Osteocyte (in vitro differentiated cells): Measurements from ENCODE around the gene GRB10. TPM values are rescaled to one million over a fixed set of nuclear protein-coding genes. Genes with fewer than 3 reads are reported as not detected.

Source experiments
- DNase-seq: peaks from one replicate; pipeline ENCODE4 v3.0.0; 2021; ENCODE audit warnings: mixed read lengths; ENCODE audit not compliant: unreplicated experiment; ENCODE audit errors: extremely low spot score
- H3K27ac Mint-ChIP-seq: one replicate; pipeline ENCODE4 v1.8.0; 2021; ENCODE audit warnings: mild to moderate bottlenecking, mixed read lengths; ENCODE audit not compliant: unreplicated experiment
- H3K27me3 Mint-ChIP-seq: one replicate; pipeline ENCODE4 v1.8.0; 2021; ENCODE audit warnings: mixed read lengths; ENCODE audit not compliant: unreplicated experiment
- H3K36me3 Mint-ChIP-seq: one replicate; pipeline ENCODE4 v1.8.0; 2021; ENCODE audit warnings: mixed read lengths; ENCODE audit not compliant: unreplicated experiment
- H3K4me1 Mint-ChIP-seq: one replicate; pipeline ENCODE4 v1.8.0; 2021; ENCODE audit warnings: mixed read lengths; ENCODE audit not compliant: unreplicated experiment
- H3K4me3 Mint-ChIP-seq: one replicate; pipeline ENCODE4 v1.8.0; 2021; ENCODE audit warnings: mild to moderate bottlenecking, moderate library complexity, mixed read lengths; ENCODE audit not compliant: unreplicated experiment
- H3K9me3 Mint-ChIP-seq: one replicate; pipeline ENCODE4 v1.8.0; 2021; ENCODE audit warnings: mixed read lengths; ENCODE audit not compliant: unreplicated experiment
- total RNA-seq: library from RNA; stranded (reverse); gene quantifications from 2 replicates; pipeline ENCODE4 v1.2.1, GENCODE V29; 2021
- TF ChIP-seq, protein P1 (sequence below): fragments of 200-600 bp; sonication (generic); IDR thresholded peaks from 2 replicates; pipeline ENCODE4 v1.5.0; 2021; ENCODE audit warnings: antibody characterized with exemption, mild to moderate bottlenecking, moderate library complexity

The GRB10 gene
- total RNA-seq, 1 donor from 2014 or later: 51.3 TPM

DNA sequence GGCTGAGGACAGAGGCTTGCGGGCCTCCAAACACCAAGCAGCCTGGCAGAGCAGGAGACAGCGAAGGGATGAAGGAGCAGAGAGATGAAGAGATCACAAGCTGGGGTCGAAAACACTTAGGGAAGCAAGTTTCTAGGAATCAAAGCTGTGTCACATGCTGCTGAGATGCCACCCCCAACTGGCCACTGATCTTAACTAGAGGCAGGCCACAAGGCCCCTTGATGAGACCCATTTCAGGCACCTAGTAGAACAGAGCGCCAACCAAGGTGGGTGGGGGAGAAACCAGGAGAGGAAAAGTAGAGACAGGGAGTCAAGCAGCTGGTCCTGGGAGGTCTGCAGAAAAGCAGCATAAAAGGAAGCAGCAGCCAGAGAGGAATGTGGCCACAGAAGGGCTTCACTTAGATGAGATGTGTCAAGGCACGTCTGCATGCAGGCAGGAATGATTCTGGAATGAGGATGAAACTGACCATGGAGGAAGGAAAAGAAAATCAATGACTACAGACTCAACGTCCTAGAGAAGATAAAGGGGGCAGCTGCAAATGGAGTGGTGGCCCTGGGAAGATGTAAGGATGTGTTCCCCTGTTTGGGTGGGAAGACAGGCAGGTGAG is 132.5 kb downstream of the GRB10 start:
- Mint-ChIP-seq H3K4me3 (no peak overlapping the region), H3K27ac (no peak overlapping the region), H3K36me3 (peaks cover 26% of the 10 kb centered on the region), H3K27me3 (no peaks in the 10 kb centered on the region), H3K4me1 (peaks cover 19% of the 10 kb centered on the region), H3K9me3 (no peaks in the 10 kb centered on the region)
- TF ChIP-seq, protein P1, sequence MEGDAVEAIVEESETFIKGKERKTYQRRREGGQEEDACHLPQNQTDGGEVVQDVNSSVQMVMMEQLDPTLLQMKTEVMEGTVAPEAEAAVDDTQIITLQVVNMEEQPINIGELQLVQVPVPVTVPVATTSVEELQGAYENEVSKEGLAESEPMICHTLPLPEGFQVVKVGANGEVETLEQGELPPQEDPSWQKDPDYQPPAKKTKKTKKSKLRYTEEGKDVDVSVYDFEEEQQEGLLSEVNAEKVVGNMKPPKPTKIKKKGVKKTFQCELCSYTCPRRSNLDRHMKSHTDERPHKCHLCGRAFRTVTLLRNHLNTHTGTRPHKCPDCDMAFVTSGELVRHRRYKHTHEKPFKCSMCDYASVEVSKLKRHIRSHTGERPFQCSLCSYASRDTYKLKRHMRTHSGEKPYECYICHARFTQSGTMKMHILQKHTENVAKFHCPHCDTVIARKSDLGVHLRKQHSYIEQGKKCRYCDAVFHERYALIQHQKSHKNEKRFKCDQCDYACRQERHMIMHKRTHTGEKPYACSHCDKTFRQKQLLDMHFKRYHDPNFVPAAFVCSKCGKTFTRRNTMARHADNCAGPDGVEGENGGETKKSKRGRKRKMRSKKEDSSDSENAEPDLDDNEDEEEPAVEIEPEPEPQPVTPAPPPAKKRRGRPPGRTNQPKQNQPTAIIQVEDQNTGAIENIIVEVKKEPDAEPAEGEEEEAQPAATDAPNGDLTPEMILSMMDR: no peak
- no peak for DNase-seq

DNA sequence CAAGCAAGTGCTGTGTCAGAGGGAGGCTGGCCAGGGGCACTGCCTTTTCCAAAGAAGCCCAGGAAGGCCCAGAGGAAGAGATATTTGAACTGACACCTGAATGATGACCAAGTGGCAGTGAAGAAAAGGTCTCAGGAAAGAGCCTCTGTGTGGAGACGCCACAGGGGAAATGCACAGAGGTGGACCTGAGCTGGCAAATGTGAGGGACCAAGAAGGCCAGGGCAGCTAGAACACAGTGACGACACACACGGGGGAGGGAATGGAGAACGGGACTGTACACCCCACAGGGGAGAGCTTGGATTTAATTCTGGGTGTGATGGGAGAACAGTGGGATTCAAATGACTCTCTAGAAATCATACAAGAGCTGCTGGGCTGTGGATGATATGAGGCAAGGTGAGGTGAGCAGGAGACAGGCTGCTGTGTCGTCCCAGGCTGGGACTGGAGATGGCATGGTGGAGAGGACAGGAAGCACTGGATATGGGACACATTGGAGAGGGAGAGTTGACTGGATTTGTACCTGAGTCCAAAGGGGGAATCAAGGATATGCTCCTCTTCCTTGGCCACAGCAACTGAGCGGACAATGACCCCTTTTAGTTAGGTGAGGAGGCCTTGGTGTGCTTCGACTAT is 133.3 kb downstream of the GRB10 start:
- TF ChIP-seq, protein P1: no peak
- Mint-ChIP-seq H3K36me3 (peaks cover 26% of the 10 kb centered on the region), H3K27ac (no peak overlapping the region), H3K27me3 (no peaks in the 10 kb centered on the region), H3K4me1 (peaks cover 20% of the 10 kb centered on the region), H3K4me3 (no peak overlapping the region), H3K9me3 (no peaks in the 10 kb centered on the region)
- DNase-seq: peak; percentile 73

DNA sequence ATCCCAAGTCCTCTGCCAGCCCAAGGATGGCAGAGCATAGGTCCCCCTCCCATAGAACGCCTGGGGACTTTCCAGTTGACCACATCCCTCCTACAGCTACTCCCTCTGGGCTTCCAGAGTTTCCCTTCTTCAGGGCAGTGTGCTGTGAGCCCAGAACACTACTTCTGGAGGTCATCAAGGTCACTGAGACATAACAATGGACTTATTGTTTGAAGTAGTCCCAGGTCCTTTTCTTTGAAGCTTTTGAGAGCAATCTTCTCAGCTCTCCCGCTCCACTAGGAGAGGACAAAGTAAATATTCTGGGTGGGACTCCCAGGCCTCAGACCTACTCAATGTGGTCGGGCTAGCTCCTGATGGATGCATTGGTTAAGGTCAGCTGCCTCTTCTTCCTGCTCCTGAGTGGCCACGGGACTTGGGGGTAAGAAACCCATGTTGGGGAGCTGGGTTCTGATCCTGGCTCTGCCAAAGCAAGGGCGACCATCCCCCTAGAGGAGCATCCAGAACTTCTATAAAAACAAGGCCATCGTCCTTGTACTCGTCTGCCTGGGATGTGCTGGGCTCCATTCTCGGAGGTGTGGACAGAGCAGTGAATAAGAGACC is 134.0 kb downstream of the GRB10 start:
- DNase-seq: no peak
- Mint-ChIP-seq H3K27ac (no peak overlapping the region), H3K4me3 (no peak overlapping the region), H3K36me3 (peaks cover 26% of the 10 kb centered on the region), H3K9me3 (no peaks in the 10 kb centered on the region), H3K27me3 (no peaks in the 10 kb centered on the region), H3K4me1 (peaks cover 17% of the 10 kb centered on the region)
- TF ChIP-seq, protein P1: no peak

GRCh38 chr7:50648076-50648475 is 134.6 kb downstream of the GRB10 start:
- H3K27me3 Mint-ChIP-seq: no peaks in the 10 kb centered on the region
- no peak overlapping the region for H3K27ac Mint-ChIP-seq
- peaks cover 11% of the 10 kb centered on the region for H3K4me1 Mint-ChIP-seq
- TF ChIP-seq, protein P1: no peak
- no peaks in the 10 kb centered on the region for H3K9me3 Mint-ChIP-seq
- peaks cover 26% of the 10 kb centered on the region for H3K36me3 Mint-ChIP-seq
- no peak for DNase-seq
- H3K4me3 Mint-ChIP-seq: no peak overlapping the region

DNA sequence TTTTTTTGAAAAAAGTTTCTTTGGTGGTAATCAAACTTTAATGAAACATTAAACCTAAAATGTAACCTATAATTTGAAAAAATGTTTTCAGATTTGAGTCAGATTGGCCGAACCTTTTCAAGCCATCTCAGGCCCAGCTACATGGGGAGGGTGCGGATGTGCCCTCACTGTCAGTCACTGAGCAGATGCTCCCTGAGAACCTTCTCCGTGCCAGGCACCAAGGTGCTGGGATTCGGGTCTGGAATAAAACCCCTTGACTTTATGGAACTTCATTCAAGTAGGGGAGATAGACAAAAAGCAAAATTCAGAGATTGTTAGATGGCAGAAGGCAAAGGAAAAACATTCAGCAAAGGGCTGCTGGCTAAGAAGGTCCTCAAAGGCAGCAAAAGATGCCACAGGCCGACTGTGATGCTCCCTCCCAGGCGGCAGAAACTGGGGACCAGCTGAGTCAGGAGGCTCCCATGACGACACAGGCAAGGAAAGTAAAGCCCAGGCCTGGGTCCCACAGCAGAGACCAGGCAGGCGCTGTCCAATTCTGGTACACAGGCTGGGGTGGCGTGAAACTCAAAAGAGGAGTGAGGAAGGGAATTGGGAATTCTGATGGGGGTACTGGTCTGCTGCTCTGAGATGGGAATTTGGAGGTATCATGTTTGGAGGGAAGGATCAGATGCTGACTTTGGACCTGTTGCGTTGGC is 135.3 kb downstream of the GRB10 start:
- Mint-ChIP-seq H3K27ac (no peak overlapping the region), H3K4me3 (no peak overlapping the region), H3K4me1 (peaks cover 5% of the 10 kb centered on the region), H3K36me3 (peaks cover 26% of the 10 kb centered on the region), H3K27me3 (no peaks in the 10 kb centered on the region), H3K9me3 (no peaks in the 10 kb centered on the region)
- TF ChIP-seq, protein P1: no peak
- peak; percentile 62 for DNase-seq
